HepG2 (cell line): ENCODE data around the gene CCDC142. TPM values are rescaled to one million over a fixed set of nuclear protein-coding genes. Genes with fewer than 3 reads are reported as not detected.

Source experiments
- AHR ChIP-seq: IDR thresholded peaks from 2 replicates; pipeline ENCODE4 v1.6.1; 2018; ENCODE audit warnings: missing genetic modification reagents, missing compliant biosample characterization
- CCDC6 ChIP-seq: sonication (generic); formaldehyde crosslinking; IDR thresholded peaks from 2 replicates; pipeline ENCODE4 v1.8.1; 2022; ENCODE audit warnings: mild to moderate bottlenecking, missing genetic modification reagents, moderate library complexity
- ELF3 ChIP-seq: IDR thresholded peaks from 2 replicates; pipeline ENCODE4 v1.6.1; 2016; ENCODE audit warnings: missing genetic modification reagents, missing compliant biosample characterization
- HNF4A ChIP-seq: sonication (generic); formaldehyde crosslinking; IDR thresholded peaks from 2 replicates; pipeline ENCODE4 v1.4.0; 2020; ENCODE audit warnings: missing genetic modification reagents
- KLF6 ChIP-seq: IDR thresholded peaks from 2 replicates; pipeline ENCODE4 v1.8.0; 2016; ENCODE audit warnings: missing biosample characterization, missing genetic modification reagents
- MED1 ChIP-seq: sonication (generic); formaldehyde crosslinking; IDR thresholded peaks from 2 replicates; pipeline ENCODE4 v1.4.0; 2020; ENCODE audit warnings: missing genetic modification reagents
- MYC ChIP-seq: sonication (generic); formaldehyde crosslinking; IDR thresholded peaks from 2 replicates; pipeline ENCODE4 v1.9.0; 2021; ENCODE audit warnings: missing genetic modification reagents, borderline replicate concordance
- NFATC3 ChIP-seq: sonication (generic); formaldehyde crosslinking; IDR thresholded peaks from 2 replicates; pipeline ENCODE4 v1.5.1; 2020; ENCODE audit warnings: mild to moderate bottlenecking, missing genetic modification reagents
- NRL ChIP-seq: sonication (generic); formaldehyde crosslinking; IDR thresholded peaks from 2 replicates; pipeline ENCODE4 v1.5.0; 2020; ENCODE audit warnings: missing genetic modification reagents, mild to moderate bottlenecking, moderate library complexity, borderline replicate concordance
- PHB2 ChIP-seq: fragments of 450-650 bp; IDR thresholded peaks from 2 replicates; pipeline ENCODE4 v1.6.1; 2018; ENCODE audit not compliant: partially characterized antibody
- PLRG1 ChIP-seq: fragments of 450-650 bp; conservative IDR thresholded peaks from 2 replicates; pipeline ENCODE4 v1.6.1; 2016
- SCMH1 ChIP-seq: sonication (generic); formaldehyde crosslinking; IDR thresholded peaks from 2 replicates; pipeline ENCODE4 v1.9.0; 2021; ENCODE audit warnings: missing genetic modification reagents, mild to moderate bottlenecking, borderline replicate concordance
- ZFP36L2 ChIP-seq: sonication (generic); formaldehyde crosslinking; IDR thresholded peaks from 2 replicates; pipeline ENCODE4 v1.4.0; 2020; ENCODE audit warnings: missing genetic modification reagents
- ZNF263 ChIP-seq: sonication (generic); formaldehyde crosslinking; IDR thresholded peaks from 2 replicates; pipeline ENCODE4 v1.4.0; 2020; ENCODE audit warnings: missing genetic modification reagents
- polyA plus RNA-seq, 8 experiments: library from polyadenylated mRNA; depleted of rRNA in 3 of 8; stranded (reverse) in 7 of 8; unstranded in 1 of 8; fragments of >200 nt; fragmentation: Illumina TruSeq in 4 of 8; extraction: Trizol in 4 of 8; gene quantifications; 2 replicates each; pipeline versions ENCODE4 v1.2.1 to v1.2.3, GENCODE V29; 2011 to 2016; ENCODE audit warnings: low read depth in 4 of 8, missing spikeins in 1 of 8, mixed read lengths in 1 of 8; ENCODE audit not compliant: insufficient read depth in 1 of 8
- total RNA-seq, 5 experiments: library from RNA; depleted of rRNA; stranded (reverse); fragments of >200 nt; fragmentation: Illumina TruSeq; extraction: Trizol; gene quantifications; 2 replicates each; pipeline ENCODE4 v1.2.3, GENCODE V29; 2016; ENCODE audit warnings: low read depth in 1 of 5
- TF ChIP-seq, protein P1 (sequence below): sonication (generic); formaldehyde crosslinking; IDR thresholded peaks from 2 replicates; pipeline ENCODE4 v1.4.0; 2020; ENCODE audit warnings: mild to moderate bottlenecking, missing genetic modification reagents
- TF ChIP-seq, protein P2 (sequence below): sonication (generic); formaldehyde crosslinking; IDR thresholded peaks from 2 replicates; pipeline ENCODE4 v1.5.1; 2020; ENCODE audit warnings: missing genetic modification reagents, mild to moderate bottlenecking, borderline replicate concordance
- TF ChIP-seq, protein P3 (sequence below): sonication (generic); formaldehyde crosslinking; IDR thresholded peaks from 2 replicates; pipeline ENCODE4 v1.8.0; 2022; ENCODE audit warnings: missing genetic modification reagents, mild to moderate bottlenecking, borderline replicate concordance
- TF ChIP-seq, protein P4 (sequence below): sonication (generic); formaldehyde crosslinking; IDR thresholded peaks from 2 replicates; pipeline ENCODE4 v1.8.1; 2023; ENCODE audit warnings: missing genetic modification reagents, inconsistent platforms, borderline replicate concordance
- TF ChIP-seq, protein P5 (sequence below): sonication (generic); formaldehyde crosslinking; IDR thresholded peaks from 2 replicates; pipeline ENCODE4 v1.4.0; 2020; ENCODE audit warnings: mild to moderate bottlenecking, missing genetic modification reagents

Gene CCDC142
- total and polyA plus RNA-seq, 2 of the 13 experiments (the other 11 are each of a cell fraction or from before 2014, with no cell fraction given): 14.7 to 30.4 TPM

DNA sequence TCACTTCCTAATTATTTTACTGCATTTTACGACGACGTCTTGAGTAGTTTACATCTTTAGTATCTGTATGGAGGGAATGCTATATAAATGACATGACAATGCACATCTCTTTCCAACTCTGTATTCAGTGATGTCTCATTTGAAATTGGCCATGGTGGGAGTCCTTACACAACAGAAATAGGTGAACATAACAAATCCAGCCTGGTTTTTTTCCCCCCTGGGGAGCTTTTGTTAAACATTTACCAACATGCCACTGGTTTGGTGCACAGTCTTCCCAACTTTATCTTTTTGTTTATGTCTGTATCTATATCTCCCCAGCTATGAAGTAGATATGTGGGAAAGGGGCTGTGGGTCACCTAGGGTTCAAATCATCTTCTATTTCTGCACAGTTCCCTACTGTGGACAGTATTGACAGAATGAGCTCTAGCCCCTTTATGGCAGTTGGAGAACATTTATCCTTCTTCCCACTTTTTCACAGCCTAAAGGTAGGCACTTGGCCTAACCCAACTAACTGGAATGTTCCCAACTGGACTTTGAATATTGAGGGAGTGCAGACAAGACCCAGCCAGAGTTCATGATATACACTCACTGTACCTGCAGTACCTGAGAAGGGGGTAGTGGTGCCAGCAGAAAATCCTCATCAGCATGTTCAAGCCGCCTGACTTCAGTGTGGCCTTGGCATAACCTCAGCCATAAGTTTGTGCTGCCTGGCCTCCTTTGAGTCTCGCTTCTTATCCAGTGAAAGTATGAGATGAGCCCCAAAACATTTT lies 35.4 kb downstream of the CCDC142 start (continued):
- TF ChIP-seq, protein P1, sequence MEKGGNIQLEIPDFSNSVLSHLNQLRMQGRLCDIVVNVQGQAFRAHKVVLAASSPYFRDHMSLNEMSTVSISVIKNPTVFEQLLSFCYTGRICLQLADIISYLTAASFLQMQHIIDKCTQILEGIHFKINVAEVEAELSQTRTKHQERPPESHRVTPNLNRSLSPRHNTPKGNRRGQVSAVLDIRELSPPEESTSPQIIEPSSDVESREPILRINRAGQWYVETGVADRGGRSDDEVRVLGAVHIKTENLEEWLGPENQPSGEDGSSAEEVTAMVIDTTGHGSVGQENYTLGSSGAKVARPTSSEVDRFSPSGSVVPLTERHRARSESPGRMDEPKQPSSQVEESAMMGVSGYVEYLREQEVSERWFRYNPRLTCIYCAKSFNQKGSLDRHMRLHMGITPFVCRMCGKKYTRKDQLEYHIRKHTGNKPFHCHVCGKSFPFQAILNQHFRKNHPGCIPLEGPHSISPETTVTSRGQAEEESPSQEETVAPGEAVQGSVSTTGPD (CRISPR knock-in tag): no peak
- no peak for TF ChIP-seq ELF3 (CRISPR knock-in tag)
- peak; percentile 73; the same call in 1 of the 2 replicates for TF ChIP-seq KLF6
- no peak for TF ChIP-seq ZNF263 (CRISPR knock-in tag)
- peak; percentile 50; the same call in 1 of the 2 replicates for TF ChIP-seq MED1 (CRISPR knock-in tag)
- TF ChIP-seq, protein P2, sequence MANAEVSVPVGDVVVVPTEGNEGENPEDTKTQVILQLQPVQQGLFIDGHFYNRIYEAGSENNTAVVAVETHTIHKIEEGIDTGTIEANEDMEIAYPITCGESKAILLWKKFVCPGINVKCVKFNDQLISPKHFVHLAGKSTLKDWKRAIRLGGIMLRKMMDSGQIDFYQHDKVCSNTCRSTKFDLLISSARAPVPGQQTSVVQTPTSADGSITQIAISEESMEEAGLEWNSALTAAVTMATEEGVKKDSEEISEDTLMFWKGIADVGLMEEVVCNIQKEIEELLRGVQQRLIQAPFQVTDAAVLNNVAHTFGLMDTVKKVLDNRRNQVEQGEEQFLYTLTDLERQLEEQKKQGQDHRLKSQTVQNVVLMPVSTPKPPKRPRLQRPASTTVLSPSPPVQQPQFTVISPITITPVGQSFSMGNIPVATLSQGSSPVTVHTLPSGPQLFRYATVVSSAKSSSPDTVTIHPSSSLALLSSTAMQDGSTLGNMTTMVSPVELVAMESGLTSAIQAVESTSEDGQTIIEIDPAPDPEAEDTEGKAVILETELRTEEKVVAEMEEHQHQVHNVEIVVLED (CRISPR knock-in tag): no peak
- no peak for TF ChIP-seq CCDC6 (CRISPR knock-in tag)
- TF ChIP-seq NFATC3 (CRISPR knock-in tag): no peak
- TF ChIP-seq HNF4A: peak; percentile 92
- TF ChIP-seq, protein P3, sequence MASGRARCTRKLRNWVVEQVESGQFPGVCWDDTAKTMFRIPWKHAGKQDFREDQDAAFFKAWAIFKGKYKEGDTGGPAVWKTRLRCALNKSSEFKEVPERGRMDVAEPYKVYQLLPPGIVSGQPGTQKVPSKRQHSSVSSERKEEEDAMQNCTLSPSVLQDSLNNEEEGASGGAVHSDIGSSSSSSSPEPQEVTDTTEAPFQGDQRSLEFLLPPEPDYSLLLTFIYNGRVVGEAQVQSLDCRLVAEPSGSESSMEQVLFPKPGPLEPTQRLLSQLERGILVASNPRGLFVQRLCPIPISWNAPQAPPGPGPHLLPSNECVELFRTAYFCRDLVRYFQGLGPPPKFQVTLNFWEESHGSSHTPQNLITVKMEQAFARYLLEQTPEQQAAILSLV (CRISPR knock-in tag): no peak
- no peak for TF ChIP-seq AHR
- TF ChIP-seq MYC (CRISPR knock-in tag): no peak
- no peak; the same call in 1 of the 2 replicates for TF ChIP-seq ZFP36L2 (CRISPR knock-in tag)
- TF ChIP-seq, protein P4, sequence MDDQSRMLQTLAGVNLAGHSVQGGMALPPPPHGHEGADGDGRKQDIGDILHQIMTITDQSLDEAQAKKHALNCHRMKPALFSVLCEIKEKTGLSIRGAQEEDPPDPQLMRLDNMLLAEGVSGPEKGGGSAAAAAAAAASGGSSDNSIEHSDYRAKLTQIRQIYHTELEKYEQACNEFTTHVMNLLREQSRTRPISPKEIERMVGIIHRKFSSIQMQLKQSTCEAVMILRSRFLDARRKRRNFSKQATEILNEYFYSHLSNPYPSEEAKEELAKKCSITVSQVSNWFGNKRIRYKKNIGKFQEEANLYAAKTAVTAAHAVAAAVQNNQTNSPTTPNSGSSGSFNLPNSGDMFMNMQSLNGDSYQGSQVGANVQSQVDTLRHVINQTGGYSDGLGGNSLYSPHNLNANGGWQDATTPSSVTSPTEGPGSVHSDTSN (CRISPR knock-in tag): no peak
- no peak for TF ChIP-seq SCMH1 (CRISPR knock-in tag)
- TF ChIP-seq NRL (CRISPR knock-in tag): no peak
- no peak for TF ChIP-seq PHB2
- no peak for TF ChIP-seq PLRG1
- TF ChIP-seq, protein P5, sequence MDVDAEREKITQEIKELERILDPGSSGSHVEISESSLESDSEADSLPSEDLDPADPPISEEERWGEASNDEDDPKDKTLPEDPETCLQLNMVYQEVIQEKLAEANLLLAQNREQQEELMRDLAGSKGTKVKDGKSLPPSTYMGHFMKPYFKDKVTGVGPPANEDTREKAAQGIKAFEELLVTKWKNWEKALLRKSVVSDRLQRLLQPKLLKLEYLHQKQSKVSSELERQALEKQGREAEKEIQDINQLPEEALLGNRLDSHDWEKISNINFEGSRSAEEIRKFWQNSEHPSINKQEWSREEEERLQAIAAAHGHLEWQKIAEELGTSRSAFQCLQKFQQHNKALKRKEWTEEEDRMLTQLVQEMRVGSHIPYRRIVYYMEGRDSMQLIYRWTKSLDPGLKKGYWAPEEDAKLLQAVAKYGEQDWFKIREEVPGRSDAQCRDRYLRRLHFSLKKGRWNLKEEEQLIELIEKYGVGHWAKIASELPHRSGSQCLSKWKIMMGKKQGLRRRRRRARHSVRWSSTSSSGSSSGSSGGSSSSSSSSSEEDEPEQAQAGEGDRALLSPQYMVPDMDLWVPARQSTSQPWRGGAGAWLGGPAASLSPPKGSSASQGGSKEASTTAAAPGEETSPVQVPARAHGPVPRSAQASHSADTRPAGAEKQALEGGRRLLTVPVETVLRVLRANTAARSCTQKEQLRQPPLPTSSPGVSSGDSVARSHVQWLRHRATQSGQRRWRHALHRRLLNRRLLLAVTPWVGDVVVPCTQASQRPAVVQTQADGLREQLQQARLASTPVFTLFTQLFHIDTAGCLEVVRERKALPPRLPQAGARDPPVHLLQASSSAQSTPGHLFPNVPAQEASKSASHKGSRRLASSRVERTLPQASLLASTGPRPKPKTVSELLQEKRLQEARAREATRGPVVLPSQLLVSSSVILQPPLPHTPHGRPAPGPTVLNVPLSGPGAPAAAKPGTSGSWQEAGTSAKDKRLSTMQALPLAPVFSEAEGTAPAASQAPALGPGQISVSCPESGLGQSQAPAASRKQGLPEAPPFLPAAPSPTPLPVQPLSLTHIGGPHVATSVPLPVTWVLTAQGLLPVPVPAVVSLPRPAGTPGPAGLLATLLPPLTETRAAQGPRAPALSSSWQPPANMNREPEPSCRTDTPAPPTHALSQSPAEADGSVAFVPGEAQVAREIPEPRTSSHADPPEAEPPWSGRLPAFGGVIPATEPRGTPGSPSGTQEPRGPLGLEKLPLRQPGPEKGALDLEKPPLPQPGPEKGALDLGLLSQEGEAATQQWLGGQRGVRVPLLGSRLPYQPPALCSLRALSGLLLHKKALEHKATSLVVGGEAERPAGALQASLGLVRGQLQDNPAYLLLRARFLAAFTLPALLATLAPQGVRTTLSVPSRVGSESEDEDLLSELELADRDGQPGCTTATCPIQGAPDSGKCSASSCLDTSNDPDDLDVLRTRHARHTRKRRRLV: no peak
